ENCODE results near the gene P2RY11. TPM values are rescaled to one million over a fixed set of nuclear protein-coding genes. Genes with fewer than 3 reads are reported as not detected.

Gene P2RY11
- total and polyA plus RNA-seq, 2 experiments from 2014 or later: 4.0 to 4.3 TPM

DNA sequence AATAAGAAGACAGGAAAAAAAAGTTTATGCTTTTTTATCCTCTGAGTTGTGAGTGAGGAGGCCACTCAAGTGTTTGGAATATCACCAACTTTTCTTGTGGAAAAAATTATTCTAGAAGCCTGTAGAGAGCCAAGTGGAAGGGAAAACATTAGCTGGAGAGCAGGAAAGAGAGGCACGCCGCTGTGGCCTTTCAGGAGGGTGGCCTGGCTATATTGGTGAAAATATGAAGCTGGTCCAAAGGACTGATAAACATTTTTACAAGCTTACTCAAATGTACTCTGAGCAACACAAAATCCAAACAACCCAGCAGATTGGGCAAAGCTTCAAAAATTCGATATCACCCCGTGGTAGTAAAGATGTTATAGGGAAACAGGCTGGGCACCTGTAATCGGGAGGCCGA is 10.6 kb downstream of the P2RY11 start:
- TF ChIP-seq CREB1 (CRISPR knock-in tag; IDR thresholded peaks at IDR 0.05; ENCODE audit: low read depth) (no peak), EZH2 (IDR thresholded peaks at IDR 0.05; ENCODE audit: low read depth, unreplicated experiment) (no peak), ZNF331 (CRISPR knock-in tag; IDR thresholded peaks at IDR 0.05; ENCODE audit: low read depth) (no peak), STAT1 (IDR thresholded peaks at IDR 0.05; ENCODE audit: unreplicated experiment) (no peak), NANOG (IDR thresholded peaks at IDR 0.05; ENCODE audit: borderline replicate concordance) (no peak), EZH2phosphoT487 (IDR thresholded peaks at IDR 0.05; ENCODE audit: unreplicated experiment) (no peak), ZNF114 (CRISPR knock-in tag; IDR thresholded peaks at IDR 0.05) (no peak), JUNB (IDR thresholded peaks at IDR 0.05; ENCODE audit: unreplicated experiment) (no peak)
- TF ChIP-seq, protein P1, sequence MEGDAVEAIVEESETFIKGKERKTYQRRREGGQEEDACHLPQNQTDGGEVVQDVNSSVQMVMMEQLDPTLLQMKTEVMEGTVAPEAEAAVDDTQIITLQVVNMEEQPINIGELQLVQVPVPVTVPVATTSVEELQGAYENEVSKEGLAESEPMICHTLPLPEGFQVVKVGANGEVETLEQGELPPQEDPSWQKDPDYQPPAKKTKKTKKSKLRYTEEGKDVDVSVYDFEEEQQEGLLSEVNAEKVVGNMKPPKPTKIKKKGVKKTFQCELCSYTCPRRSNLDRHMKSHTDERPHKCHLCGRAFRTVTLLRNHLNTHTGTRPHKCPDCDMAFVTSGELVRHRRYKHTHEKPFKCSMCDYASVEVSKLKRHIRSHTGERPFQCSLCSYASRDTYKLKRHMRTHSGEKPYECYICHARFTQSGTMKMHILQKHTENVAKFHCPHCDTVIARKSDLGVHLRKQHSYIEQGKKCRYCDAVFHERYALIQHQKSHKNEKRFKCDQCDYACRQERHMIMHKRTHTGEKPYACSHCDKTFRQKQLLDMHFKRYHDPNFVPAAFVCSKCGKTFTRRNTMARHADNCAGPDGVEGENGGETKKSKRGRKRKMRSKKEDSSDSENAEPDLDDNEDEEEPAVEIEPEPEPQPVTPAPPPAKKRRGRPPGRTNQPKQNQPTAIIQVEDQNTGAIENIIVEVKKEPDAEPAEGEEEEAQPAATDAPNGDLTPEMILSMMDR (conservative IDR thresholded peaks at IDR 0.05; ENCODE audit: low read depth in 2 of 2): no peak
- TF ChIP-seq, protein P2, sequence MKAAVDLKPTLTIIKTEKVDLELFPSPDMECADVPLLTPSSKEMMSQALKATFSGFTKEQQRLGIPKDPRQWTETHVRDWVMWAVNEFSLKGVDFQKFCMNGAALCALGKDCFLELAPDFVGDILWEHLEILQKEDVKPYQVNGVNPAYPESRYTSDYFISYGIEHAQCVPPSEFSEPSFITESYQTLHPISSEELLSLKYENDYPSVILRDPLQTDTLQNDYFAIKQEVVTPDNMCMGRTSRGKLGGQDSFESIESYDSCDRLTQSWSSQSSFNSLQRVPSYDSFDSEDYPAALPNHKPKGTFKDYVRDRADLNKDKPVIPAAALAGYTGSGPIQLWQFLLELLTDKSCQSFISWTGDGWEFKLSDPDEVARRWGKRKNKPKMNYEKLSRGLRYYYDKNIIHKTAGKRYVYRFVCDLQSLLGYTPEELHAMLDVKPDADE (IDR thresholded peaks at IDR 0.05): no peak
- TF ChIP-seq, protein P3, sequence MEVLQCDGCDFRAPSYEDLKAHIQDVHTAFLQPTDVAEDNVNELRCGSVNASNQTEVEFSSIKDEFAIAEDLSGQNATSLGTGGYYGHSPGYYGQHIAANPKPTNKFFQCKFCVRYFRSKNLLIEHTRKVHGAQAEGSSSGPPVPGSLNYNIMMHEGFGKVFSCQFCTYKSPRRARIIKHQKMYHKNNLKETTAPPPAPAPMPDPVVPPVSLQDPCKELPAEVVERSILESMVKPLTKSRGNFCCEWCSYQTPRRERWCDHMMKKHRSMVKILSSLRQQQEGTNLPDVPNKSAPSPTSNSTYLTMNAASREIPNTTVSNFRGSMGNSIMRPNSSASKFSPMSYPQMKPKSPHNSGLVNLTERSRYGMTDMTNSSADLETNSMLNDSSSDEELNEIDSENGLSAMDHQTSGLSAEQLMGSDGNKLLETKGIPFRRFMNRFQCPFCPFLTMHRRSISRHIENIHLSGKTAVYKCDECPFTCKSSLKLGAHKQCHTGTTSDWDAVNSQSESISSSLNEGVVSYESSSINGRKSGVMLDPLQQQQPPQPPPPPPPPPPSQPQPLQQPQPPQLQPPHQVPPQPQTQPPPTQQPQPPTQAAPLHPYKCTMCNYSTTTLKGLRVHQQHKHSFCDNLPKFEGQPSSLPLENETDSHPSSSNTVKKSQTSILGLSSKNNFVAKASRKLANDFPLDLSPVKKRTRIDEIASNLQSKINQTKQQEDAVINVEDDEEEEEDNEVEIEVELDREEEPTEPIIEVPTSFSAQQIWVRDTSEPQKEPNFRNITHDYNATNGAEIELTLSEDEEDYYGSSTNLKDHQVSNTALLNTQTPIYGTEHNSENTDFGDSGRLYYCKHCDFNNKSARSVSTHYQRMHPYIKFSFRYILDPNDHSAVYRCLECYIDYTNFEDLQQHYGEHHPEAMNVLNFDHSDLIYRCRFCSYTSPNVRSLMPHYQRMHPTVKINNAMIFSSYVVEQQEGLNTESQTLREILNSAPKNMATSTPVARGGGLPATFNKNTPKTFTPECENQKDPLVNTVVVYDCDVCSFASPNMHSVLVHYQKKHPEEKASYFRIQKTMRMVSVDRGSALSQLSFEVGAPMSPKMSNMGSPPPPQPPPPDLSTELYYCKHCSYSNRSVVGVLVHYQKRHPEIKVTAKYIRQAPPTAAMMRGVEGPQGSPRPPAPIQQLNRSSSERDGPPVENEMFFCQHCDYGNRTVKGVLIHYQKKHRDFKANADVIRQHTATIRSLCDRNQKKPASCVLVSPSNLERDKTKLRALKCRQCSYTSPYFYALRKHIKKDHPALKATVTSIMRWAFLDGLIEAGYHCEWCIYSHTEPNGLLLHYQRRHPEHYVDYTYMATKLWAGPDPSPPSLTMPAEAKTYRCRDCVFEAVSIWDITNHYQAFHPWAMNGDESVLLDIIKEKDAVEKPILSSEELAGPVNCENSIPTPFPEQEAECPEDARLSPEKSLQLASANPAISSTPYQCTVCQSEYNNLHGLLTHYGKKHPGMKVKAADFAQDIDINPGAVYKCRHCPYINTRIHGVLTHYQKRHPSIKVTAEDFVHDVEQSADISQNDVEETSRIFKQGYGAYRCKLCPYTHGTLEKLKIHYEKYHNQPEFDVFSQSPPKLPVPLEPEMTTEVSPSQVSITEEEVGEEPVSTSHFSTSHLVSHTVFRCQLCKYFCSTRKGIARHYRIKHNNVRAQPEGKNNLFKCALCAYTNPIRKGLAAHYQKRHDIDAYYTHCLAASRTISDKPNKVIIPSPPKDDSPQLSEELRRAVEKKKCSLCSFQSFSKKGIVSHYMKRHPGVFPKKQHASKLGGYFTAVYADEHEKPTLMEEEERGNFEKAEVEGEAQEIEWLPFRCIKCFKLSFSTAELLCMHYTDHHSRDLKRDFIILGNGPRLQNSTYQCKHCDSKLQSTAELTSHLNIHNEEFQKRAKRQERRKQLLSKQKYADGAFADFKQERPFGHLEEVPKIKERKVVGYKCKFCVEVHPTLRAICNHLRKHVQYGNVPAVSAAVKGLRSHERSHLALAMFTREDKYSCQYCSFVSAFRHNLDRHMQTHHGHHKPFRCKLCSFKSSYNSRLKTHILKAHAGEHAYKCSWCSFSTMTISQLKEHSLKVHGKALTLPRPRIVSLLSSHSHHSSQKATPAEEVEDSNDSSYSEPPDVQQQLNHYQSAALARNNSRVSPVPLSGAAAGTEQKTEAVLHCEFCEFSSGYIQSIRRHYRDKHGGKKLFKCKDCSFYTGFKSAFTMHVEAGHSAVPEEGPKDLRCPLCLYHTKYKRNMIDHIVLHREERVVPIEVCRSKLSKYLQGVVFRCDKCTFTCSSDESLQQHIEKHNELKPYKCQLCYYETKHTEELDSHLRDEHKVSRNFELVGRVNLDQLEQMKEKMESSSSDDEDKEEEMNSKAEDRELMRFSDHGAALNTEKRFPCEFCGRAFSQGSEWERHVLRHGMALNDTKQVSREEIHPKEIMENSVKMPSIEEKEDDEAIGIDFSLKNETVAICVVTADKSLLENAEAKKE (CRISPR knock-in tag; IDR thresholded peaks at IDR 0.05): no peak
- TF ChIP-seq, protein P4, sequence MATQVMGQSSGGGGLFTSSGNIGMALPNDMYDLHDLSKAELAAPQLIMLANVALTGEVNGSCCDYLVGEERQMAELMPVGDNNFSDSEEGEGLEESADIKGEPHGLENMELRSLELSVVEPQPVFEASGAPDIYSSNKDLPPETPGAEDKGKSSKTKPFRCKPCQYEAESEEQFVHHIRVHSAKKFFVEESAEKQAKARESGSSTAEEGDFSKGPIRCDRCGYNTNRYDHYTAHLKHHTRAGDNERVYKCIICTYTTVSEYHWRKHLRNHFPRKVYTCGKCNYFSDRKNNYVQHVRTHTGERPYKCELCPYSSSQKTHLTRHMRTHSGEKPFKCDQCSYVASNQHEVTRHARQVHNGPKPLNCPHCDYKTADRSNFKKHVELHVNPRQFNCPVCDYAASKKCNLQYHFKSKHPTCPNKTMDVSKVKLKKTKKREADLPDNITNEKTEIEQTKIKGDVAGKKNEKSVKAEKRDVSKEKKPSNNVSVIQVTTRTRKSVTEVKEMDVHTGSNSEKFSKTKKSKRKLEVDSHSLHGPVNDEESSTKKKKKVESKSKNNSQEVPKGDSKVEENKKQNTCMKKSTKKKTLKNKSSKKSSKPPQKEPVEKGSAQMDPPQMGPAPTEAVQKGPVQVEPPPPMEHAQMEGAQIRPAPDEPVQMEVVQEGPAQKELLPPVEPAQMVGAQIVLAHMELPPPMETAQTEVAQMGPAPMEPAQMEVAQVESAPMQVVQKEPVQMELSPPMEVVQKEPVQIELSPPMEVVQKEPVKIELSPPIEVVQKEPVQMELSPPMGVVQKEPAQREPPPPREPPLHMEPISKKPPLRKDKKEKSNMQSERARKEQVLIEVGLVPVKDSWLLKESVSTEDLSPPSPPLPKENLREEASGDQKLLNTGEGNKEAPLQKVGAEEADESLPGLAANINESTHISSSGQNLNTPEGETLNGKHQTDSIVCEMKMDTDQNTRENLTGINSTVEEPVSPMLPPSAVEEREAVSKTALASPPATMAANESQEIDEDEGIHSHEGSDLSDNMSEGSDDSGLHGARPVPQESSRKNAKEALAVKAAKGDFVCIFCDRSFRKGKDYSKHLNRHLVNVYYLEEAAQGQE (IDR thresholded peaks at IDR 0.05; ENCODE audit: unreplicated experiment): no peak
- Mint-ChIP-seq H3K27me3 (ENCODE audit: insufficient read depth, low read depth, poor library complexity) (peaks cover 8% of the 10 kb centered on the region), H3K36me3 (ENCODE audit: low read depth) (peaks cover 30% of the 10 kb centered on the region), H3K27ac (no peak overlapping the region), H3K4me1 (no peaks in the 10 kb centered on the region; the same call in 2 of the 3 replicates), H3K9me3 (no peaks in the 10 kb centered on the region; the same call in 2 of the 3 replicates), H3K4me3 (no peak overlapping the region; the same call in 2 of the 3 replicates)
- Histone ChIP-seq H3K27me3 (ENCODE audit: insufficient read depth) (no peaks in the 10 kb centered on the region), H3K9me2 (ENCODE audit: insufficient read depth) (no peaks in the 10 kb centered on the region), H3K4me2 (no peak overlapping the region), H3K27ac (ENCODE audit: low read depth) (no peak overlapping the region), H4K20me1 (replicated peaks; ENCODE audit: insufficient read depth) (peaks cover 7% of the 10 kb centered on the region; the same call in 1 of the 2 replicates), H3K4me1 (ENCODE audit: insufficient read depth) (no peaks in the 10 kb centered on the region), H2AFZ (no peak overlapping the region), H3K4me3 (no peak overlapping the region), H3K36me3 (ENCODE audit: insufficient read depth) (peaks cover 15% of the 10 kb centered on the region; the same call in 1 of the 2 replicates), H3F3A (replicated peaks; ENCODE audit: low read depth) (peaks cover 5% of the 10 kb centered on the region; the same call in 1 of the 2 replicates), H3K79me2 (replicated peaks; ENCODE audit: insufficient read depth) (peaks cover 21% of the 10 kb centered on the region)
- ATAC-seq: no peak
- no peak for DNase-seq (ENCODE audit: low spot score)
